ENCODE data around the gene RBM28.
"Not testable (repeated sequence)": the region's sequence is repeated elsewhere in the genome, so short reads cannot be mapped to it uniquely, and the experiment has no call there.

Gene RBM28

GRCh38 chr7:128335730-128336129 lies 8.0 kb downstream of the RBM28 start:
- no peak for DNase-seq

DNA sequence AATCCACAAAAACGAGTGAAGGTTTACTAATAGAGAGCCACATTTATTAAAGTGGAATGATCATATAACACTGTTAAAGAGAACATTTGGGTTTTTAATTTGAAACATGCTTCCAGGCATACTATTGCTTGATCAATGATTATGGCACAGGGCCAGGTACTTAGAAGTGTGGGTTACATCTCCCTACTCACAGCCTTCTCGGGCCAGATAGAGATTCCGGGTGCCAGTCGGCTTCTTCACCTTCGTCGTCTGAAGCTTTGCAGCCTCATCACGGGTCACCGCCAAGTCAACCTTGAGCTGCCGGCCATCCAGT lies 19.4 kb downstream of the RBM28 start:
- DNase-seq, result no peak

DNA sequence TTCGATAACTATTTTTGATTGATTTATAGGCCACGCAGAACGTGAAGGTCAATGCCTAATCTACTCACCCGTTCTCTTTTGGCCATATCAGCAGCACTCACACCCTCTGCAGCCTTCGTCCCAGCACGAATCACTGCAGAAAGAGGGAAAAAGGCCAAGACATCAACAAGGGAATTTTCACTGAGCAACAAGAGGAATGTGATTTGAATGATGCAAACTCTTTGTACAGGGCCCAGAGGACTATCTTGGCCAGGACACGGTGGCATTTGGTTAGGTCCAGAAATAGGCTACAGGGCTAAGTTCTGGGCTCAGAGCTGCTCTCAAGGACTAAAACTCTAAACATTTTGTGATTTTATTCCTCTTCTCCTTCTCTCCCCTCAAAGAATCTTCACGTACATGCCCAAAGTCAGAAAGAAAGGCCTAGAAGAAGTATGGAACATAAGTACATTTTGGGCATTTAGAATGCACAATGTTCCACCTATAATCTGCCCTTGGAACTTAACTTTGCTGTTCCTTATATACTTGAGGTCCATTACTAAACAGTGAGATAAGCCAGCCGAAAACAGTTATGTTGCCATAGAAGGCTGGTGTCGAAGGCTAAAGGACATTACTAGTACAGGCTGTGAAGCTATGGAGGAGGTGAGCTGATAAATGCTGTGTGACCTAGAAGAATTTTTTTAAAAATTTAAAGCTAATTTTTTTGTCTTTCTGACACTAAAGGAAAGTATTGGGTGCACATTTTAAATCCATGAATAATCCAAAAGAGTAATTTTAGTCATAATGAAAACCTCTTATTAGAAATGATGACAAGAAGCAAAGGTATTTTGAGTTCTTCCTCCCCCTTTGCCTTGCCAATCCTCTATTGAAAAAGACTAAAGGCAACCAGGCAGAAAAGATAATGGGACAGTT lies 20.0 kb downstream of the RBM28 start:
- no peak for DNase-seq

GRCh38 chr7:128323040-128323439 lies 20.7 kb downstream of the RBM28 start:
- no peak for DNase-seq

DNA sequence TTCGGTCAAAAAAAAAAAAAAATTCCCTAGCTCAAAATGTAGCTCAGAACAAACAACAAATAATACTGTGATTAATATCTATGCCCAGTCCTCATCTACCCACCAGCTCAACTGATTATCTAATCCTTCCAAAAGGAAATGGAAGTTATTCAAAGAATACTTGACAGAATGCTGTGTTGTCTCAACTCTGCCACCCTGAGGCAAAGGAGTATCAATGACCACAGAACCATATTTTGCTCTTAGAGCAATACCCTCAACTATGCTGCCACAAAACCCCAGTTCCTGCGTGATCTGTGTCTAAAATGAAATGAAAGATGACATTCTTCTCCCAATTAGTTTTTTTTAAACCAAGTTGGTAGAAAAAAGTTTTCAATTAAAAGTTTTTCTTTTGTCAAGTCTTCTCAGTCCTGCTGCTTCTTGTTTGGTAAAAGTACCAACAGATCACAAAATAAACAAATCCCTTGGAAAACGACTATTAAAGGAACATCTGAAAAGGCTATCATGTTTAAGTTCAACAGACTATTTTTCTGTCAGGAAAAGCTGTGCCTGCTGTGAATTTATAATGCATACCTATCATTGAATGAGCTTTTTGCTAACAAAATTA lies 21.6 kb downstream of the RBM28 start:
- peak; percentile 51 for DNase-seq

DNA sequence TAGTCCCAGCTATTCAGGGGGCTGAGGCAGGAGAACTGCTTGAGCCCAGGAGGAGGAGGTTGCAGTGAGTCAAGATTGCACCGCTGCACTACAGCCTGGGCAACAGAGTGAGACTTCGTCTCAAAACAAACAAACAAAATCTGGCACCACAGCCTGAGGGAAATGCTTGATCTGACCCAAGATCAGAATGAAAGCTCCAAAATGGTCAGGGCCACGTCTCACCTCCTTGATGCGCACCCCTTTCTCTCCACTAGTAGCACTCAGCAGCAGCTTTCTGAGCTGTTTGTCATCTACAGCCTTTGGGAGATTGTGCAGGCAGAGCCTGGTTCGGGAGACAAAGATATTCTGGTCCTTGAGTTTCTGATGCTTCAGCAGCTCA lies 22.7 kb downstream of the RBM28 start:
- DNase-seq, result no peak

- DNase-seq, result no peak
Measured at GRCh38 chr7:128318691-128319090, 25.0 kb downstream of the RBM28 start.

- no peak for DNase-seq
Measured at GRCh38 chr7:128311013-128311412, 32.7 kb downstream of the RBM28 start.

GRCh38 chr7:128310499-128310898 lies 33.2 kb downstream of the RBM28 start:
- DNase-seq, result no peak

- DNase-seq, result no peak
Measured at GRCh38 chr7:128309976-128310375, 33.7 kb downstream of the RBM28 start.

- no peak for DNase-seq
Measured at GRCh38 chr7:128309124-128309523, 34.6 kb downstream of the RBM28 start.

DNA sequence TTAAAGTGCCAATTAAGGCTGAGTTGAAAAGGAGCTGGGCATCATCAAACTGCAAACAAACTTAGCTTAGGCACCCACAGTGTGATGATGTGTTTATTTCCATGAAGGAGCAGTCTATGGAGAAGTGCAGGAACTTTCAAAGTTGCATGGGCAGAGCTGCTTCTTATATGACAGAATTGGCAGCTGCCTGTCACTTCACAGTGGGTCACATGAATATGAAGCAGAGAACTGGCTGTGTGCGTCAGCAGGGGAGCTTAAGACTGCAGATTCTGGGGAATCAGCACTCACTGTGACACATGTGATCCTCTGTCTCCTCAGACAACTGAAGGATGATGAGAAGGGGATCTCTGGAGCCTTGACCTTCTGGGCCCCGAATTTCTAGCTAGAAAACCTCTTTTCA lies 36.6 kb downstream of the RBM28 start:
- DNase-seq, result no peak

DNA sequence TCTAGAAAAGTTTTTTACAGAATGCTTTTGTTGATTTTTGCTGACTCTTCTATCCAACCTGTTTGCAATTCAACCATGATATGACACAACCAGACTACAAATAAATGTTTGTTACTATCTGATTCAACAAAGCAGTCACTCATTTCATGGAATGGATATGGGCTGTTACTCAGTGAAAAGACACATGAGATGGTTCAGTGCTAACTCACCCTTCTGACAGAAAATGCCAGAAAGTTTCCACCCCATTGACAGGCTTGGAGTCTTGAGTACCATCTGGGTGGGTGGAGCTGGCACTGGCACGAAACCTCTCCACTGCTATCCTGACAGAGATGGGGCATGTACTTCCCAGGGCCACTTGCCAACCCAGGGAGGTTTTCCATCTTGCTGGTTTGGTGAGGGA lies 39.5 kb downstream of the RBM28 start:
- DNase-seq, result no peak

DNA sequence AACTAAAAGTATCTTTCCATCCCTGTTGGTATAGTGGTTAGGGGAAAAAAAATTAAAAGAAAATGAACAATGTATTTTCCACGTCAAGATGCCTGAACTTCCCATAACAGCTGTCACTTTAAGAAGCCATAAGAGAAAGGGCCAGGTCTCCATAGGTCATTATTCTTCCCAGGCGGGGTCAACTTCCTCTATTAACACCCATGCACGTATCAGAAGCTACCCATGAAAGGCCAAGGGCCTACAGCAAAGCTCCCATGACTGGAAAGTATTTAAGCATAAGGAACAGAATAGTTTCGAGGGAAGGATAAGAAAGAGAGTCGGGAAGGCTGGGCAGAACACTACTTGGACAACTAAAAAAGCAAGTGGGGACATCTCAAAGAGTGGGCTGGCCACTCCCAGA lies 40.1 kb downstream of the RBM28 start:
- DNase-seq, result no peak

GRCh38 chr7:128303133-128303532 lies 40.6 kb downstream of the RBM28 start:
- no peak for DNase-seq

GRCh38 chr7:128302139-128302538 lies 41.6 kb downstream of the RBM28 start:
- no peak for DNase-seq

GRCh38 chr7:128299109-128299607 lies 44.5 kb downstream of the RBM28 start:
- no peak for DNase-seq

- not testable (repeated sequence) for DNase-seq
Measured at GRCh38 chr7:128298004-128298403, 45.7 kb downstream of the RBM28 start.

GRCh38 chr7:128287556-128287955 lies 56.2 kb downstream of the RBM28 start:
- no peak for DNase-seq

GRCh38 chr7:128284102-128284501 lies 59.6 kb downstream of the RBM28 start:
- DNase-seq, result no peak

DNA sequence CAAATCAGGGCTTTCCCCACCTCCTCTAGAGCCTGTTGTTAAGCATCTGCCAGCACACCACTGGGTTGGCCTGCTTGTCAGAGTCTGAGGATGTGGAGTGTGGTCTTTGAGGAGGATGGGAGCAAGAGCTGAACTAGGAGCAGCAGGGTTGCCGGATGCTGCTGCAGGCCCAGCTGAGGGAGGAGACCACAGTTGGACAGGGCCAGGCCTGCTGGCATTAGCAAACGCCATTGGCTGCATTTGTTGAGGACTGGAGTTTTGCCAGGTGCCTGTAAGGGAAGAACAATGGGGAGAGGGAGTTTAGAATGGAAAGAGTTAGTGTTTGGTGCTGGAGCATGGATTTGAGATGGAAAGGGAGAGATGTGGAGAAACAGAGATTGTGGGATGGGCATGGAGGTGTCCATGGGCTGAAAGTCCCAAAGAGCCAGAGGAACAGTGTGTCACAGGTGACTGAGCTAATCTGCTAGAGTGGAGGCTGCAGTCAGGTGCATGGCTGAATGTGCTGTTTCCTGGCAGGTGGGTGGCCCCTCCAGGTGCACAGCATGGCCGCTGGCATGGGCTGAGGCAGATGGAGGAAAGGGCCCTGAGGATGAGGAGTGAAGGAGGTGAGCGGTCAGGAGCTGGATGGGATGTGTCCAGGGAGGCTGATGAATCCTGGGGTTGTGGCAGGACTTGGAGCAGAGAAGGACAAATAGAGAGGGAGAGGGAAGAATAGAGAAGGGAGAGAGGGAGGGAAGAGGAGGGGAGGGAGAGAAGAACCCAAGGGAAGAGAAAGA lies 61.9 kb downstream of the RBM28 start:
- no peak for DNase-seq

- DNase-seq, result not testable (repeated sequence)
Measured at GRCh38 chr7:128280451-128280850, 63.3 kb downstream of the RBM28 start.

- no peak for DNase-seq
Measured at GRCh38 chr7:128279124-128279713, 64.5 kb downstream of the RBM28 start.
